Measurements from ENCODE around the gene RFESD. TPM values are rescaled to one million over a fixed set of nuclear protein-coding genes. Genes with fewer than 3 reads are reported as not detected.

Gene RFESD
- total and polyA plus RNA-seq, 2 donors (not counting 1 experiment from before 2014, with no cell fraction given), result 1.5 to 1.9 TPM

DNA sequence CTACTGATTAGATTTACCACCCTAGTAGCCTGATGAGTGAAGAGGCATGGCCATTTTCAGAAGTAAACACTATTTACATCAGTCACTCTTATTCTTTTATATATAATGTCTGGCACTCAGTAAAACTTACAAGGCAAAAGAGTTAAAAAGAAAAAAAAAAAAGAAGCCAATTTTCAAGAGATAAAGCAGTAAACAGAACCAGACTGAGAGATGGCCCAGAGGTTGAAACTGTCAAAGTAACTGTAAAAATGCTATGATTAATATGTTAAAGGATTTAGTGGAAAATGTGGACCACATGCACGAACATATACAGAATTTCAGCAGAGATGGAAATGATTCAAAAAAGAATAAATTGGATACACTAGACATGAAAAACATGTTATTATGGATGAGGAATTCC, 33.1 kb upstream of the RFESD start:
- WGBS (ENCODE audit: insufficient coverage), result no CpG with 5 or more reads among the region's 1 CpG
- Histone ChIP-seq H3K4me3 (ENCODE audit: control extremely low read depth in 1 of 5, extremely low read depth in 1 of 5, insufficient read depth in 1 of 5, low read depth in 2 of 5, low read length in 4 of 5) (no peak overlapping the region), H3K4me2 (replicated peaks; ENCODE audit: low read depth, low read length, poor library complexity, severe bottlenecking) (no peak overlapping the region), H3K9ac (ENCODE audit: low read length) (no peak overlapping the region), H3K4me1 (ENCODE audit: control insufficient read depth in 2 of 2, insufficient read depth in 2 of 2, low read length in 2 of 2) (no peaks in the 10 kb centered on the region), H3K9me3 (ENCODE audit: control extremely low read depth in 1 of 3, control insufficient read depth in 2 of 3, insufficient read depth in 1 of 3, low read length in 2 of 3) (peaks cover 0 to 8% (median 6%) of the 10 kb centered on the region in 3 donors), H2AFZ (ENCODE audit: insufficient read depth, low read depth, low read length, poor library complexity, severe bottlenecking) (no peak overlapping the region), H4K20me1 (ENCODE audit: control insufficient read depth, insufficient read depth, low read length, poor library complexity, severe bottlenecking) (no peaks in the 10 kb centered on the region), H3K27ac (ENCODE audit: low read length in 2 of 2) (no peak overlapping the region), H3K27me3 (replicated peaks in 1 of 4; ENCODE audit: control extremely low read depth in 1 of 4, control insufficient read depth in 3 of 4, insufficient read depth in 4 of 4, low read length in 3 of 4) (no peaks in the 10 kb centered on the region), H3K36me3 (replicated peaks in 1 of 2; ENCODE audit: control extremely low read depth in 1 of 2, control insufficient read depth in 1 of 2, extremely low read depth in 1 of 2, insufficient read depth in 2 of 2, low read length in 1 of 2) (no peaks in the 10 kb centered on the region), H3K79me2 (ENCODE audit: control insufficient read depth, insufficient read depth, low read length) (no peaks in the 10 kb centered on the region)
- H3K27ac Mint-ChIP-seq, result no peak overlapping the region
- no peak overlapping the region for H3K4me3 Mint-ChIP-seq
- no peak for TF ChIP-seq EZH2 (IDR thresholded peaks at IDR 0.05; ENCODE audit: borderline replicate concordance, insufficient read depth, low read depth, low read length, poor library complexity, severe bottlenecking)
- TF ChIP-seq, protein P1, sequence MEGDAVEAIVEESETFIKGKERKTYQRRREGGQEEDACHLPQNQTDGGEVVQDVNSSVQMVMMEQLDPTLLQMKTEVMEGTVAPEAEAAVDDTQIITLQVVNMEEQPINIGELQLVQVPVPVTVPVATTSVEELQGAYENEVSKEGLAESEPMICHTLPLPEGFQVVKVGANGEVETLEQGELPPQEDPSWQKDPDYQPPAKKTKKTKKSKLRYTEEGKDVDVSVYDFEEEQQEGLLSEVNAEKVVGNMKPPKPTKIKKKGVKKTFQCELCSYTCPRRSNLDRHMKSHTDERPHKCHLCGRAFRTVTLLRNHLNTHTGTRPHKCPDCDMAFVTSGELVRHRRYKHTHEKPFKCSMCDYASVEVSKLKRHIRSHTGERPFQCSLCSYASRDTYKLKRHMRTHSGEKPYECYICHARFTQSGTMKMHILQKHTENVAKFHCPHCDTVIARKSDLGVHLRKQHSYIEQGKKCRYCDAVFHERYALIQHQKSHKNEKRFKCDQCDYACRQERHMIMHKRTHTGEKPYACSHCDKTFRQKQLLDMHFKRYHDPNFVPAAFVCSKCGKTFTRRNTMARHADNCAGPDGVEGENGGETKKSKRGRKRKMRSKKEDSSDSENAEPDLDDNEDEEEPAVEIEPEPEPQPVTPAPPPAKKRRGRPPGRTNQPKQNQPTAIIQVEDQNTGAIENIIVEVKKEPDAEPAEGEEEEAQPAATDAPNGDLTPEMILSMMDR (IDR thresholded peaks at IDR 0.05), result no peak
- no peak for ATAC-seq (ENCODE audit: low read depth)
- no peaks in the 10 kb centered on the region for H3K4me1 Mint-ChIP-seq
- DNase-seq, result no peak
- ChIA-PET POLR2A (no interaction called here), CTCF (no interaction called here)
- H3K9me3 Mint-ChIP-seq (ENCODE audit: insufficient read depth), result peaks cover 3% of the 10 kb centered on the region
- intact Hi-C loops (cut with micrococcal nuclease), result no loop called here
- no peaks in the 10 kb centered on the region for H3K27me3 Mint-ChIP-seq

DNA sequence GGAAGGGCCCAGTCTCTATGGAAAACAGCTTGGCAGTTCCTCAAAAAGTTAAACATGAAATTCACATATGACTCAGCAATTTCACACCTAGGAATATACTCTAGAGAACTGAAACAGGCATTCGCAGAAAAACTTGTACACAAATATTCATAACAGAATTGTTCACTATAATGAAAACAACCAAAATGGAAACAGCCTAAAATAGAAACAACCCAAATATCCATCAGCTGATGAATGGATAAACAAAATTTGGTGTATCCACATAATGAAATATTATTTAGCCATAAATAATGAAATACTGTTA, 31.5 kb upstream of the RFESD start:
- Mint-ChIP-seq H3K27ac (no peak overlapping the region), H3K4me1 (peaks cover 10% of the 10 kb centered on the region), H3K4me3 (no peak overlapping the region), H3K27me3 (no peaks in the 10 kb centered on the region), H3K9me3 (ENCODE audit: insufficient read depth) (peaks cover 3% of the 10 kb centered on the region)
- H3K9ac ChIP-seq (ENCODE audit: low read length), result no peak overlapping the region
- DNase-seq (no peak), ATAC-seq (ENCODE audit: low read depth) (no peak)
- peaks cover 0 to 6% (median 0%) of the 10 kb centered on the region in 4 experiments for H3K27me3 ChIP-seq (replicated peaks in 1 of 4; ENCODE audit: control extremely low read depth in 1 of 4, control insufficient read depth in 3 of 4, insufficient read depth in 4 of 4, low read length in 3 of 4)
- H3K79me2 ChIP-seq (ENCODE audit: control insufficient read depth, insufficient read depth, low read length), result no peaks in the 10 kb centered on the region
- H3K36me3 ChIP-seq (replicated peaks in 1 of 2; ENCODE audit: control extremely low read depth in 1 of 2, control insufficient read depth in 1 of 2, extremely low read depth in 1 of 2, insufficient read depth in 2 of 2, low read length in 1 of 2), result no peaks in the 10 kb centered on the region
- H3K4me3 ChIP-seq (ENCODE audit: control extremely low read depth in 1 of 5, extremely low read depth in 1 of 5, insufficient read depth in 1 of 5, low read depth in 2 of 5, low read length in 4 of 5), result no peak overlapping the region
- no peaks in the 10 kb centered on the region for H4K20me1 ChIP-seq (ENCODE audit: control insufficient read depth, insufficient read depth, low read length, poor library complexity, severe bottlenecking)
- ChIA-PET CTCF (no interaction called here), POLR2A (no interaction called here)
- H3K4me2 ChIP-seq (replicated peaks; ENCODE audit: low read depth, low read length, poor library complexity, severe bottlenecking), result no peak overlapping the region
- peaks cover 0 to 8% (median 6%) of the 10 kb centered on the region in 3 donors for H3K9me3 ChIP-seq (ENCODE audit: control extremely low read depth in 1 of 3, control insufficient read depth in 2 of 3, insufficient read depth in 1 of 3, low read length in 2 of 3)
- intact Hi-C loops (cut with micrococcal nuclease), result no loop called here
- no peak overlapping the region for H2AFZ ChIP-seq (ENCODE audit: insufficient read depth, low read depth, low read length, poor library complexity, severe bottlenecking)
- no peak overlapping the region for H3K27ac ChIP-seq (ENCODE audit: low read length in 2 of 2)
- no CpG with 5 or more reads among the region's 1 CpG for WGBS (ENCODE audit: insufficient coverage)
- H3K4me1 ChIP-seq (ENCODE audit: control insufficient read depth in 2 of 2, insufficient read depth in 2 of 2, low read length in 2 of 2), result peaks cover 6 to 10% of the 10 kb centered on the region in 2 donors
- TF ChIP-seq, protein P1 (IDR thresholded peaks at IDR 0.05), result no peak
- TF ChIP-seq EZH2 (IDR thresholded peaks at IDR 0.05; ENCODE audit: borderline replicate concordance, insufficient read depth, low read depth, low read length, poor library complexity, severe bottlenecking), result no peak
